ENCODE data around the gene THAP10.

Gene THAP10

GRCh38 chr15:70907784-70908471 is 15.7 kb upstream of the THAP10 start:
- FAIRE-seq = no peak

GRCh38 chr15:70906842-70907241 is 14.6 kb upstream of the THAP10 start:
- no peak for DNase-seq (ENCODE audit: insufficient read length, low spot score)
- FAIRE-seq = no peak
- no peak for TF ChIP-seq CTCF (IDR thresholded peaks at IDR 0.05; ENCODE audit: insufficient read depth, missing control alignments)

More at GRCh38 chr15:70907784-70908471, 15.7 kb upstream of the THAP10 start:
- no peak for TF ChIP-seq CTCF (IDR thresholded peaks at IDR 0.05; ENCODE audit: insufficient read depth, missing control alignments)
- DNase-seq (ENCODE audit: insufficient read length, low spot score) = no peak

GRCh38 chr15:70902107-70902506 is 9.9 kb upstream of the THAP10 start:
- DNase-seq (ENCODE audit: insufficient read length, low spot score) (no peak), FAIRE-seq (no peak)
- no peak for TF ChIP-seq CTCF (IDR thresholded peaks at IDR 0.05; ENCODE audit: insufficient read depth, missing control alignments)

- FAIRE-seq = no peak
- no peak for DNase-seq (ENCODE audit: insufficient read length, low spot score)
- peak; percentile 41 for TF ChIP-seq CTCF (IDR thresholded peaks at IDR 0.05; ENCODE audit: insufficient read depth, missing control alignments)
Observed at GRCh38 chr15:70892912-70893560, 803 bp upstream of the THAP10 start.

- FAIRE-seq (no peak), DNase-seq (ENCODE audit: insufficient read length, low spot score) (no peak)
- TF ChIP-seq CTCF (IDR thresholded peaks at IDR 0.05; ENCODE audit: insufficient read depth, missing control alignments) = no peak
Observed at GRCh38 chr15:70882361-70882760, 9.9 kb downstream of the THAP10 start.

- DNase-seq (ENCODE audit: insufficient read length, low spot score) (no peak), FAIRE-seq (no peak)
- TF ChIP-seq CTCF (IDR thresholded peaks at IDR 0.05; ENCODE audit: insufficient read depth, missing control alignments) = no peak
Observed at GRCh38 chr15:70880781-70881180, 11.5 kb downstream of the THAP10 start.

GRCh38 chr15:70879401-70879800 is 12.8 kb downstream of the THAP10 start:
- DNase-seq (ENCODE audit: insufficient read length, low spot score) (no peak), FAIRE-seq (no peak)
- no peak for TF ChIP-seq CTCF (IDR thresholded peaks at IDR 0.05; ENCODE audit: insufficient read depth, missing control alignments)
